ENCODE measurements around the gene PPP1R9B. TPM values are rescaled to one million over a fixed set of nuclear protein-coding genes. Genes with fewer than 3 reads are reported as not detected.

Gene PPP1R9B
- total RNA-seq, 4 donors from 2014 or later: 9.2 to 65.3 (median 20.6) TPM

- H3K27me3 ChIP-seq: no peaks in the 10 kb centered on the region
- H3K9me3 ChIP-seq: no peaks in the 10 kb centered on the region
- no peak for DNase-seq
- no peaks in the 10 kb centered on the region for H3K36me3 ChIP-seq
- no peak overlapping the region for H3K27ac ChIP-seq
- TF ChIP-seq CTCF (IDR thresholded peaks at IDR 0.05): no peak
- TF ChIP-seq POLR2A (IDR thresholded peaks at IDR 0.05): no peak
- no peaks in the 10 kb centered on the region for H3K4me1 ChIP-seq
- intact Hi-C loops (cut with DNase I; ENCODE audit: low total_unique reads): no loop called here
- no peak overlapping the region for H3K4me3 ChIP-seq
These were observed 12.2 kb upstream of the PPP1R9B start for GRCh38 chr17:50162466-50163254.

- Histone ChIP-seq H3K27ac (peak overlapping the region; percentile 83 to 90), H3K36me3 (no peaks in the 10 kb centered on the region), H3K4me1 (no peaks in the 10 kb centered on the region), H3K4me3 (peak overlapping the region in 1 of 2 donors; percentile 50), H3K9me3 (no peaks in the 10 kb centered on the region), H3K27me3 (no peaks in the 10 kb centered on the region)
- no peak for TF ChIP-seq POLR2A (IDR thresholded peaks at IDR 0.05)
- no peak for DNase-seq
- intact Hi-C loops (cut with DNase I; ENCODE audit: low total_unique reads): no loop called here
These were observed 11.4 kb upstream of the PPP1R9B start for GRCh38 chr17:50161911-50162288.

- TF ChIP-seq POLR2A (IDR thresholded peaks at IDR 0.05): peak; percentile 65 to 74
- TF ChIP-seq CTCF (IDR thresholded peaks at IDR 0.05): peak; percentile 93 to 99 (median 96)
- peak; percentile 91 to 96 for DNase-seq
- no peaks in the 10 kb centered on the region for H3K27me3 ChIP-seq
- H3K36me3 ChIP-seq: no peaks in the 10 kb centered on the region
- intact Hi-C loops (cut with DNase I; ENCODE audit: low total_unique reads): no loop called here
- no peaks in the 10 kb centered on the region for H3K4me1 ChIP-seq
- peak overlapping the region; percentile 50 for H3K4me3 ChIP-seq
- H3K9me3 ChIP-seq: no peaks in the 10 kb centered on the region
- peak overlapping the region; percentile 83 to 90 for H3K27ac ChIP-seq
These were observed 10.8 kb upstream of the PPP1R9B start for GRCh38 chr17:50161023-50161910.

GRCh38 chr17:50157891-50158290, 7.4 kb upstream of the PPP1R9B start:
- intact Hi-C loops (cut with DNase I; ENCODE audit: low total_unique reads): no loop called here
- TF ChIP-seq CTCF (IDR thresholded peaks at IDR 0.05) (no peak), POLR2A (IDR thresholded peaks at IDR 0.05) (no peak)
- Histone ChIP-seq H3K27ac (no peak overlapping the region), H3K4me1 (peaks cover 0 to 6% of the 10 kb centered on the region in 2 donors), H3K4me3 (no peak overlapping the region), H3K9me3 (no peaks in the 10 kb centered on the region), H3K27me3 (no peaks in the 10 kb centered on the region), H3K36me3 (no peaks in the 10 kb centered on the region)
- DNase-seq: no peak

GRCh38 chr17:50155115-50155819, 4.8 kb upstream of the PPP1R9B start:
- peak in 1 of 4 experiments; percentile 4 for TF ChIP-seq CTCF (IDR thresholded peaks at IDR 0.05)
- no peak for TF ChIP-seq POLR2A (IDR thresholded peaks at IDR 0.05)
- no peaks in the 10 kb centered on the region for H3K9me3 ChIP-seq
- H3K4me3 ChIP-seq: no peak overlapping the region
- peak overlapping the region; percentile 93 to 94 for H3K27ac ChIP-seq
- H3K27me3 ChIP-seq: no peaks in the 10 kb centered on the region
- DNase-seq: peak in 1 of 2 donors; percentile 70
- intact Hi-C loops (cut with DNase I; ENCODE audit: low total_unique reads): no loop called here
- peaks cover 0 to 6% of the 10 kb centered on the region in 2 donors for H3K4me1 ChIP-seq
- H3K36me3 ChIP-seq: no peaks in the 10 kb centered on the region

All from uterus (tissue), 4 donors.